Measurements from ENCODE around the gene ANO1. TPM values are rescaled to one million over a fixed set of nuclear protein-coding genes. Genes with fewer than 3 reads are reported as not detected.

The ANO1 gene
- total RNA-seq, 1 experiment from 2014 or later = 10.9 TPM

DNA sequence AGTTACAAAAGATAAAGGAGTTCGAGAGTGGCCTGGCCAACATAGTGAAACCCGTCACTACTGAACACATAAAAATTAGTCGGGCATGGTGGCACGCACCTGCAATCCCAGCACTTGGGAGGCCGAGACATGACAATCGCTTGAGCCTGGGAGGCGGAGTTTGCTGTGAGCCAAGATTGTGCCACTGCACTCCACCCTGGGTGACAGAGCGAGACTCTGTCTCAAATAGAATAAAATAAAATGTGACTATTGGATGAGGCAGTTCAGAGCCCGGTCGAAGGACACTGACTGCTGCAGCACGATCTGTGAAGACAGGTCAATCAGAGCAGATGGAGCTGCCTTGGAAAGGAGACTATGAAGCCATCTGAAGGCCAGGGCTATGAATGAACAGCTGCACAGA is 37.7 kb upstream of the ANO1 start:
- peaks cover 47% of the 10 kb centered on the region for H3K27me3 Mint-ChIP-seq (ENCODE audit: low read depth)
- Histone ChIP-seq H2BK15ac (ENCODE audit: low read depth, low read length) (no peak overlapping the region), H3K9ac (ENCODE audit: extremely low read depth, insufficient read length, low read length) (no peak overlapping the region), H3T11ph (ENCODE audit: low read length) (no peak overlapping the region), H2AFZ (ENCODE audit: low read length) (no peak overlapping the region), H4K20me1 (ENCODE audit: control insufficient read depth, insufficient read depth, insufficient read length) (no peaks in the 10 kb centered on the region), H2BK20ac (ENCODE audit: low read depth, low read length, poor library complexity, severe bottlenecking) (no peak overlapping the region), H2BK5ac (ENCODE audit: insufficient read length, low read length) (no peak overlapping the region), H2AK5ac (ENCODE audit: insufficient read length, low read length) (no peak overlapping the region), H3K79me2 (ENCODE audit: insufficient read depth, low read length) (no peaks in the 10 kb centered on the region), H2BK120ac (ENCODE audit: low read depth, low read length, poor library complexity, severe bottlenecking) (no peak overlapping the region), H3K23me2 (ENCODE audit: insufficient read length, low read depth, low read length, poor library complexity, severe bottlenecking) (no peaks in the 10 kb centered on the region), H3K79me1 (ENCODE audit: insufficient read depth, low read depth, low read length, poor library complexity, severe bottlenecking) (no peaks in the 10 kb centered on the region), H3K23ac (ENCODE audit: insufficient read length, low read depth, low read length) (no peak overlapping the region), H4K8ac (replicated peaks; ENCODE audit: insufficient read length, low read depth, low read length) (no peak overlapping the region), H3K18ac (ENCODE audit: insufficient read length, low read depth, low read length) (no peak overlapping the region), H3K9me3 (ENCODE audit: control insufficient read depth, low read depth, low read length) (peaks cover 27% of the 10 kb centered on the region), H4K5ac (ENCODE audit: insufficient read length, low read depth, low read length) (no peak overlapping the region), H3K4ac (ENCODE audit: low read depth, low read length) (no peak overlapping the region), H3K27ac (ENCODE audit: insufficient read length, low read depth, low read length) (no peak overlapping the region), H3K56ac (ENCODE audit: insufficient read length, low read depth, low read length) (no peak overlapping the region), H3K4me2 (ENCODE audit: insufficient read depth, insufficient read length, low read length) (no peak overlapping the region), H3K27me3 (ENCODE audit: insufficient read depth, low read length) (no peaks in the 10 kb centered on the region), H2BK12ac (ENCODE audit: insufficient read length, low read depth, low read length) (no peak overlapping the region), H4K91ac (ENCODE audit: insufficient read length, low read depth, low read length) (no peak overlapping the region), H3K14ac (ENCODE audit: insufficient read depth, low read length) (no peak overlapping the region), H3K4me1 (ENCODE audit: insufficient read depth, low read length) (no peaks in the 10 kb centered on the region)
- H3K9me3 Mint-ChIP-seq = peaks cover 56 to 58% of the 10 kb centered on the region in 2 experiments
- WGBS (ENCODE audit: extremely low coverage, insufficient read length, low lambda C conversion rate) = no CpG with 5 or more reads among the region's 11 CpGs
- peak; percentile 6 for DNase-seq
- H3K36me3 Mint-ChIP-seq (ENCODE audit: insufficient read depth in 1 of 3, low read depth in 3 of 3) = peaks cover 17 to 32% (median 22%) of the 10 kb centered on the region in 3 experiments
- no peak overlapping the region for H3K4me3 Mint-ChIP-seq
- H3K27ac Mint-ChIP-seq = no peak overlapping the region
- TF ChIP-seq CTCF (conservative IDR thresholded peaks at IDR 0.05) = no peak
- H3K4me1 Mint-ChIP-seq = peaks cover 0 to 3% of the 10 kb centered on the region in 2 experiments; a peak in 2 of 4 replicates

Measured in H9 (cell line).